ENCODE results near the gene RUNDC1.
A peak's percentile ranks its signal among the peaks of the same experiment; 100 is the strongest.

RUNDC1 gene

DNA sequence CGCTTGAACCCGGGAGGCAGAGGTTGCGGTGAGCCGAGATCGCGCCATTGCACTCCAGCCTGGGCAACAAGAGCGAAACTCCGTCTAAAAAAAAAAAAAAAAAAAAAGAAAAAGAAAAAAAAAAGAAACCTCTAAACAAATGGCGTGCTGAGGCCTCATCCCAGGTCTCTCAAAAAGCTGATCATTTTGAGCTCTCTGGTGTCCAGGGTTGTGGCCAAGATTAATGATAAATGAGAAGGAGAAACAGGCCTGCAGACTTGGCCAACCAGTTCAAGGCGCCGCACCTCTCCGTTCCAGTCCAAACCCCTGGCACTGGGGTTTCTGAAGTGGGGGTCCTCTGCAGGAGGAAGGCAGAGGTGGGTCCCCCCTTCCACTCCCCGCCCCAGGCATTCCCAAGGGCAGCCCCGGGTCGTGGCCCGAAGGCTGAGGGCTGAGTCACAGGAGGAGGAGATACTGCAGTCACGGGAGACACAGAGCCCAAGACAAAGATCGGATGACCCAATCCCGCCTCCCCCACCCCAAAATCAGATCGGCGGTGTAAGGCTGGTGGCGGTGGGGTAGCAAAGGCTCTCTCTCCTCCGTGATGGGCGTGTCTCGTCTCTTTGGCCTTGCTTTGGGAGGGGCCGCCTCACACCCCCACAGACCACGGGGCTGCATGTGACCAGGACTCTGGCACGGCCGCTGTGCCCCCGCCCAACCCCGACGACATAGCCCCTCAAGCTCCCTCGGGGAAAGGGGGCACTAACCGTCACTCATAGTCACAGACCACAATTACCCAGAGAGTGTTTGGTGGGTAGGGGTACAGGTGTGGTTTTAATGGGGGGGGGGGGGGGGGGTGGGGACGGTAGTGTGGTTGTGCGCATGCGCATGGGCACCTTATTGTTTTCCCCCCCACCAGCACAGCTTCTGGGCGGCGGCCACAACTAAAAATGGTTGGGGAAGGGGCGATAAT lies 40.7 kb downstream of the RUNDC1 start:
- H3K9me3 ChIP-seq (ENCODE audit: severe bottlenecking) = no peaks in the 10 kb centered on the region
- H3K27me3 ChIP-seq (ENCODE audit: insufficient read depth, poor library complexity, severe bottlenecking) = no peaks in the 10 kb centered on the region
- TF ChIP-seq, protein P1, sequence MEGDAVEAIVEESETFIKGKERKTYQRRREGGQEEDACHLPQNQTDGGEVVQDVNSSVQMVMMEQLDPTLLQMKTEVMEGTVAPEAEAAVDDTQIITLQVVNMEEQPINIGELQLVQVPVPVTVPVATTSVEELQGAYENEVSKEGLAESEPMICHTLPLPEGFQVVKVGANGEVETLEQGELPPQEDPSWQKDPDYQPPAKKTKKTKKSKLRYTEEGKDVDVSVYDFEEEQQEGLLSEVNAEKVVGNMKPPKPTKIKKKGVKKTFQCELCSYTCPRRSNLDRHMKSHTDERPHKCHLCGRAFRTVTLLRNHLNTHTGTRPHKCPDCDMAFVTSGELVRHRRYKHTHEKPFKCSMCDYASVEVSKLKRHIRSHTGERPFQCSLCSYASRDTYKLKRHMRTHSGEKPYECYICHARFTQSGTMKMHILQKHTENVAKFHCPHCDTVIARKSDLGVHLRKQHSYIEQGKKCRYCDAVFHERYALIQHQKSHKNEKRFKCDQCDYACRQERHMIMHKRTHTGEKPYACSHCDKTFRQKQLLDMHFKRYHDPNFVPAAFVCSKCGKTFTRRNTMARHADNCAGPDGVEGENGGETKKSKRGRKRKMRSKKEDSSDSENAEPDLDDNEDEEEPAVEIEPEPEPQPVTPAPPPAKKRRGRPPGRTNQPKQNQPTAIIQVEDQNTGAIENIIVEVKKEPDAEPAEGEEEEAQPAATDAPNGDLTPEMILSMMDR (IDR thresholded peaks at IDR 0.05; ENCODE audit: poor library complexity, severe bottlenecking) = no peak
- no peaks in the 10 kb centered on the region for H3K4me1 ChIP-seq (ENCODE audit: insufficient read depth, poor library complexity, severe bottlenecking)
- H3K27ac ChIP-seq (ENCODE audit: poor library complexity, severe bottlenecking) = peak overlapping the region; percentile 64
- ATAC-seq (ENCODE audit: low read depth) = peak; percentile 49
- H3K4me3 ChIP-seq (ENCODE audit: severe bottlenecking) = peak overlapping the region; percentile 84
- no peak for DNase-seq (ENCODE audit: low spot score)
- H3K36me3 ChIP-seq (ENCODE audit: low read depth) = peaks cover 24% of the 10 kb centered on the region

DNA sequence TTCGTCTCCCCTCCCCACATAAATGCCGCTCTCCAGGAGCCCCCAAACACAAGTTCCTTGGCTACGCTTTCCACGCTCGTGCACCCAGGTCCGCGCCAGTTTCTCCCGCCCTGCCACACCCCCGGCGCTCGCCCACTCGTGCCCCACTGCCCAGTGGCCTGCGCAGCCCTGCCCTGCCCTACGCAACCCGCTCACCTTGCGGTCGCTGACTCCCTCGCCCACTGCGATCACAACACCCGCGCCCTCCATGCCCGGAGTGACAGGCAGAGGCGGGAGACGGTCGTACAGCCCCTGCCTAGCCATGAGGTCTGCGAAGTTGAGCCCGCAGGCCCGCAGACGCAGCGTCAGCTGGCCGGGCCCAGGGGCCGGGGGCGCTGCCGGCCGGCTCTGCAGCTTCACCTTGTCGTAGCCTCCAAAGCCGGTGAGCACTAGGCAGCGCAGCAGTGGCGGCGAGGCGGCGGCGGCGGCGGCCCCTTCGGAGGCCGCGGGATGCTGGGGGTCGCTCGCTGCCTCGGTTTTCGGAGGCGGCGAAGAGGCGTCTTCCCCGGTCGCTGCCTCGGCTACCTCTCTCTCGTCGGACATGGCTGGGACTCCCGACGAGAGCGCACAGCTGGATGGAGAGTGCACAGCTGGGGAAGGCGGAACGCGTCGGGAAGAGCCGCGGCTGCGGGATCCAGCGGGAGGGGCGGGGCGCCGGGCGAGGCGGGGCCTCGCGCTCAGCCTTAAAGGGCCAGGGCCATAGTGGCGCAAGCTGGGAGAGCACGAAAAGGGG lies 41.6 kb downstream of the RUNDC1 start, which contains the start of gene VAT1:
Gene VAT1, minus strand, starts transcription at position 645 of the 772 bp plus-strand sequence. Its CDS starts 63 bp downstream, at position 582.
- no peaks in the 10 kb centered on the region for H3K9me3 ChIP-seq (ENCODE audit: severe bottlenecking)
- ATAC-seq (ENCODE audit: low read depth) (peak; percentile 78), DNase-seq (ENCODE audit: low spot score) (no peak)
- TF ChIP-seq, protein P1 (IDR thresholded peaks at IDR 0.05; ENCODE audit: poor library complexity, severe bottlenecking) = no peak
- no peaks in the 10 kb centered on the region for H3K4me1 ChIP-seq (ENCODE audit: insufficient read depth, poor library complexity, severe bottlenecking)
- peak within 1 kb of the TSS; percentile 64 for H3K27ac ChIP-seq (ENCODE audit: poor library complexity, severe bottlenecking)
- H3K27me3 ChIP-seq (ENCODE audit: insufficient read depth, poor library complexity, severe bottlenecking) = no peaks in the 10 kb centered on the region
- peak within 1 kb of the TSS; percentile 84 for H3K4me3 ChIP-seq (ENCODE audit: severe bottlenecking)
- peaks cover 17% of the 10 kb centered on the region for H3K36me3 ChIP-seq (ENCODE audit: low read depth)

DNA sequence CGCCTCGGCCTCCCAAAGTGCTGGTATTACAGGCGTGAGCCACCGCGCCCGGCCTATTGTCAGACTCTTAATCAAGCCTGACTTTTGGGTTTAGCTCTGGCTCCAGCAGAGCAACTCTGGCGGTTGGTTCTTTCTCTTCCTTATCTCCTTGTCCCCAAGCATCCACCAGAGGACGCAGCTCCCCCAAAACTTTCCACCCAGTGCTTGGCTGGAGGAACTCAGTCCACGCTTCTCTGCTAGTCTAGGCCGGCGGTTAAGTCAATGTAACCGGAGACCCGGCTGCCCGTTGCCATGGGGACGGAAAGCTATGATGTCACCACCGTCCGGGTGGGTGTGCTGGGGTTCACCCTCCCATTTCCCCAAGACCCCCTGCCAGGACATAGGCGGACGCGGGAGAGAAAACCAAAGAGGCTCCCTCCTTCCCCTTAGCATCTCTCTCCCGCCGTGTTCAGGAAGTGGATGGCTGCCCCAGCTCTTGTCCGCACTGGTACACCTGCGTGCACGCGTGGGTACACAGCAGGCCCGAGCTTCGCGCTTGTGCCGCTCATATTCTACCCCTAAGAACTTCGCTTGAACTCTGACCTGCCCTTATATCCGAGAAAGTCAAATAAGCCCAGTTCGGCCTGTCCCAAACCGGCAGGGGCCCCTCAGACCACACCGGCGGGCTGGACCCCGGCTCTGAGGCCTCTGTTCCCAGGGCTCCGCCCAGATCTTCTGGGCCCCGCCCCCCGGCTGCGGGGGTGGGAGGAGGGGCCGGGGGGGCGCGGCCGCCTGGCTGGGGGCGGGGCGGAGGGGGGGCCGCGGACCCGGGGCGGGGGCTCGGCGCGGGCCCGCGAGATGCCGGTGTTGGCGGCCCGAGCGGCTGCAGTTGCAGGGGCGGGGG lies 44.3 kb downstream of the RUNDC1 start, which contains the start of gene RND2:
Gene RND2, plus strand, starts transcription at position 825 of the 883 bp plus-strand sequence. CDS start 117 bp downstream, outside the sequence.
- DNase-seq (ENCODE audit: low spot score) (peak; percentile 84), ATAC-seq (ENCODE audit: low read depth) (peak; percentile 44)
- Histone ChIP-seq H3K4me1 (ENCODE audit: insufficient read depth, poor library complexity, severe bottlenecking) (no peaks in the 10 kb centered on the region), H3K27ac (ENCODE audit: poor library complexity, severe bottlenecking) (no peak within 1 kb of the TSS), H3K4me3 (ENCODE audit: severe bottlenecking) (peak within 1 kb of the TSS; percentile 26), H3K36me3 (ENCODE audit: low read depth) (no peaks in the 10 kb centered on the region; the same call in 1 of the 2 replicates), H3K27me3 (ENCODE audit: insufficient read depth, poor library complexity, severe bottlenecking) (no peaks in the 10 kb centered on the region), H3K9me3 (ENCODE audit: severe bottlenecking) (no peaks in the 10 kb centered on the region)
- TF ChIP-seq, protein P1 (IDR thresholded peaks at IDR 0.05; ENCODE audit: poor library complexity, severe bottlenecking) = peak; percentile 69

DNA sequence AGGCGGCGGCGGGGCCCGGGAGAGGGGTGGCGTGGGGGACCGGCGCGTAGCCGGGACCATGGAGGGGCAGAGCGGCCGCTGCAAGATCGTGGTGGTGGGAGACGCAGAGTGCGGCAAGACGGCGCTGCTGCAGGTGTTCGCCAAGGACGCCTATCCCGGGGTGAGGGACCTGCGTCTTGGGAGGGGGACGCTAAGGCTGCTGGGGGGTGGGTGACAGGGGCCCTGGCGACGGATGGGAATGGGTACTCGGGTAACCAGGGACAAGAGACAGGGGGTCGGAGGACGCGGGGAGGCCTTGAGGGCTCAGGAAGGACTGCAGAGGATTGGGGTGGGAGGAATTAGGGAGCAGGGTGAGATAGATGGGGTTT lies 44.9 kb downstream of the RUNDC1 start:
- Histone ChIP-seq H3K4me1 (ENCODE audit: insufficient read depth, poor library complexity, severe bottlenecking) (no peaks in the 10 kb centered on the region), H3K36me3 (ENCODE audit: low read depth) (no peaks in the 10 kb centered on the region; the same call in 1 of the 2 replicates), H3K9me3 (ENCODE audit: severe bottlenecking) (no peaks in the 10 kb centered on the region), H3K27ac (ENCODE audit: poor library complexity, severe bottlenecking) (no peak overlapping the region), H3K27me3 (ENCODE audit: insufficient read depth, poor library complexity, severe bottlenecking) (no peaks in the 10 kb centered on the region), H3K4me3 (ENCODE audit: severe bottlenecking) (no peak overlapping the region)
- ATAC-seq (ENCODE audit: low read depth) (no peak), DNase-seq (ENCODE audit: low spot score) (no peak)
- TF ChIP-seq, protein P1 (IDR thresholded peaks at IDR 0.05; ENCODE audit: poor library complexity, severe bottlenecking) = no peak
